Measurements from ENCODE around the gene RNF175. TPM values are rescaled to one million over a fixed set of nuclear protein-coding genes. Genes with fewer than 3 reads are reported as not detected.
A peak's percentile ranks its signal among the peaks of the same experiment; 100 is the strongest.

Gene RNF175
- total RNA-seq, 4 donors from 2014 or later: 0.96 TPM; not detected in 3

- peak overlapping the region in 1 of 4 donors; percentile 21 for H3K27ac ChIP-seq
- no peaks in the 10 kb centered on the region for H3K36me3 ChIP-seq
- no peaks in the 10 kb centered on the region for H3K9me3 ChIP-seq
- WGBS, 2 donors (ENCODE audit: low coverage in 1 of 2): 18% methylated on average over 14 of the region's 15 CpGs; no CpG with 5 or more reads in 1 of the 2 donors
- TF ChIP-seq EP300 (IDR thresholded peaks at IDR 0.05; ENCODE audit: low read depth): no peak
- no peak for TF ChIP-seq POLR2AphosphoS5 (IDR thresholded peaks at IDR 0.05)
- no peak for TF ChIP-seq CTCF (IDR thresholded peaks at IDR 0.05)
- no peak for TF ChIP-seq POLR2A (IDR thresholded peaks at IDR 0.05)
- peak overlapping the region in 2 of 4 donors; percentile 21 to 39 for H3K4me3 ChIP-seq
- peaks cover 9 to 41% (median 32%) of the 10 kb centered on the region in 4 donors for H3K4me1 ChIP-seq
- in situ Hi-C loops (cut with MboI; ENCODE audit: low pct_ligation_motif_present in 1 of 4, low pct_unique_long_range_greater_than_20kb in 1 of 4, low sequenced_read_pairs in 3 of 4) (loop anchor here in 2 of 4 donors (25.0 kb wide), 2 partner anchors 524 to 724 kb away; no protein-coding TSS in a partner anchor), intact Hi-C loops (cut with DNase I; ENCODE audit: low total_unique reads) (no loop called here)
- DNase-seq: no peak
- H3K27me3 ChIP-seq: peaks cover 99% of the 10 kb centered on the region
Observed at GRCh38 chr4:153788051-153788412, 28.2 kb upstream of the RNF175 start.

GRCh38 chr4:153787575-153787974 lies 27.8 kb upstream of the RNF175 start:
- intact Hi-C loops (cut with DNase I; ENCODE audit: low total_unique reads) (no loop called here), in situ Hi-C loops (cut with MboI; ENCODE audit: low pct_ligation_motif_present in 1 of 4, low pct_unique_long_range_greater_than_20kb in 1 of 4, low sequenced_read_pairs in 3 of 4) (loop anchor here in 2 of 4 donors (25.0 kb wide), 2 partner anchors 525 to 725 kb away; no protein-coding TSS in a partner anchor)
- Histone ChIP-seq H3K4me1 (peaks cover 9 to 38% (median 31%) of the 10 kb centered on the region in 4 donors), H3K27ac (no peak overlapping the region), H3K9me3 (no peaks in the 10 kb centered on the region), H3K27me3 (peaks cover 99% of the 10 kb centered on the region), H3K4me3 (no peak overlapping the region), H3K36me3 (no peaks in the 10 kb centered on the region)
- WGBS, 2 donors (ENCODE audit: low coverage in 1 of 2): 37 to 43% methylated on average over 3 to 5 of the region's 5 CpGs
- no peak for TF ChIP-seq EP300 (IDR thresholded peaks at IDR 0.05; ENCODE audit: low read depth)
- no peak for TF ChIP-seq POLR2A (IDR thresholded peaks at IDR 0.05)
- no peak for TF ChIP-seq CTCF (IDR thresholded peaks at IDR 0.05)
- TF ChIP-seq POLR2AphosphoS5 (IDR thresholded peaks at IDR 0.05): no peak
- DNase-seq: no peak

DNA sequence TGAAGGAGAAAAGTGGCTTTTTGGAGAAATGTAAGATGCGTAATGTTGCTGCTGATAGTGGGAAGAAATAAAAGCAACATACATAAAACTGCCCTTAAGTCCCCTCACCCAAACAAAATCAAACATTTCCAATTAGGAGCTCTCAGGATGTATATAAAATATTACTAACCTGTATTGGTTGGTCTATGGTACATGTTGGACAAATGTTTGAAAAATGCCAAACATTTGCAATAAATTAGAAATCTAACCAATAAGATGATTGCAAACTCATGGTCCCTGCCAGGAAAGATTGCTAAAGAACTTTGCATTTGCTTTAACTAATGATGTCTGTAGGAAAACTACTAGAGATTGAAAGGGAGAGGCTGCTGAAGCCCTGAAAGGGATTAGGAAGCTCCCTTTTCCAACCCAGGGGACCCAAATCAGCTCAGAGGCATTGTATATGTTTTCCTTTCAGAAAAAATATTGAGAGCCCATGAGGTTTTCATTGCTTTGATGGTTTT lies 27.3 kb upstream of the RNF175 start:
- Histone ChIP-seq H3K9me3 (no peaks in the 10 kb centered on the region), H3K4me3 (no peak overlapping the region), H3K4me1 (peaks cover 9 to 33% (median 26%) of the 10 kb centered on the region in 4 donors), H3K36me3 (no peaks in the 10 kb centered on the region), H3K27me3 (peaks cover 99% of the 10 kb centered on the region), H3K27ac (no peak overlapping the region)
- in situ Hi-C loops (cut with MboI; ENCODE audit: low pct_ligation_motif_present in 1 of 4, low pct_unique_long_range_greater_than_20kb in 1 of 4, low sequenced_read_pairs in 3 of 4): loop anchor here in 2 of 4 donors (25.0 kb wide), 2 partner anchors 525 to 725 kb away; no protein-coding TSS in a partner anchor
- TF ChIP-seq CTCF (IDR thresholded peaks at IDR 0.05) (no peak), POLR2AphosphoS5 (IDR thresholded peaks at IDR 0.05) (no peak), EP300 (IDR thresholded peaks at IDR 0.05; ENCODE audit: low read depth) (no peak), POLR2A (IDR thresholded peaks at IDR 0.05) (no peak)
- WGBS, 2 donors (ENCODE audit: low coverage in 1 of 2): 82 to 89% methylated on average over 1 of the region's 1 CpG
- intact Hi-C loops (cut with DNase I; ENCODE audit: low total_unique reads): no loop called here
- no peak for DNase-seq

GRCh38 chr4:153785910-153786721 lies 26.3 kb upstream of the RNF175 start:
- no peak for DNase-seq
- TF ChIP-seq POLR2AphosphoS5 (IDR thresholded peaks at IDR 0.05): no peak
- TF ChIP-seq CTCF (IDR thresholded peaks at IDR 0.05): peak in 4 of 5 experiments; percentile 21 to 35 (median 26)
- Histone ChIP-seq H3K4me3 (no peak overlapping the region), H3K4me1 (peaks cover 9 to 23% (median 17%) of the 10 kb centered on the region in 4 donors), H3K36me3 (no peaks in the 10 kb centered on the region), H3K27ac (no peak overlapping the region), H3K9me3 (no peaks in the 10 kb centered on the region), H3K27me3 (peaks cover 99% of the 10 kb centered on the region)
- in situ Hi-C loops (cut with MboI; ENCODE audit: low pct_ligation_motif_present in 1 of 4, low pct_unique_long_range_greater_than_20kb in 1 of 4, low sequenced_read_pairs in 3 of 4) (loop anchor here in 2 of 4 donors (25.0 kb wide), 2 partner anchors 526 to 726 kb away; no protein-coding TSS in a partner anchor), intact Hi-C loops (cut with DNase I; ENCODE audit: low total_unique reads) (no loop called here)
- WGBS, 2 donors (ENCODE audit: low coverage in 1 of 2): 7 to 20% methylated on average over 1 to 3 of the region's 3 CpGs

All from transverse colon (tissue), 4 donors.